IMR-90 (cell line): Measurements from ENCODE around the gene PTCD1. TPM values are rescaled to one million over a fixed set of nuclear protein-coding genes. Genes with fewer than 3 reads are reported as not detected.

ENCODE experiments used
- ATAC-seq: fragments of 200-7000 bp; cut with Tn5 transposase; 2 replicates; pipeline ENCODE4 v1.9.1; 2020; ENCODE audit warnings: low read depth, mild to moderate bottlenecking, moderate library complexity
- BruUV-seq: library from RNA; stranded (reverse); fragments of 400-500 nt; replicated peaks from 2 replicates; lab custom pipeline; 2021; lab: Mats Ljungman, UMichigan
- CTCF ChIA-PET: fragments of 300-600 bp; formaldehyde crosslinking; extraction: SDS; loops from one replicate; lab custom pipeline; 2021; ENCODE audit warnings: antibody characterized with exemption; lab: Yijun Ruan, JAX
- POLR2A ChIA-PET: fragments of 300-600 bp; sonication (Branson Sonifier 250); formaldehyde crosslinking; loops from one replicate; lab custom pipeline; 2022; ENCODE audit warnings: antibody characterized with exemption; ENCODE audit not compliant: unreplicated experiment; lab: Charles Lee
- DNase-seq: peaks from one replicate; pipeline ENCODE4 v3.0.0; 2013
- H2AFZ ChIP-seq: replicated peaks from 2 replicates; pipeline ENCODE3; 2013; ENCODE audit warnings: low read length, mild to moderate bottlenecking; ENCODE audit not compliant: poor library complexity
- H2AK5ac ChIP-seq: 2 replicates; pipeline ENCODE4 v1.6.1; 2013; ENCODE audit warnings: low read depth, low read length, inconsistent platforms
- H2AK9ac ChIP-seq: replicated peaks from 2 replicates; pipeline ENCODE3; 2013; ENCODE audit warnings: mild to moderate bottlenecking, low read depth, low read length, moderate library complexity; ENCODE audit not compliant: poor library complexity
- H2BK120ac ChIP-seq: 2 replicates; pipeline ENCODE4 v1.6.1; 2013; ENCODE audit warnings: low read depth, low read length, inconsistent platforms
- H2BK15ac ChIP-seq: 3 replicates; pipeline ENCODE4 v1.6.1; 2013; ENCODE audit warnings: low read depth, low read length, inconsistent platforms
- H2BK20ac ChIP-seq: 2 replicates; pipeline ENCODE4 v1.6.1; 2013; ENCODE audit warnings: low read depth, mild to moderate bottlenecking, inconsistent platforms, low read length, moderate library complexity
- H2BK5ac ChIP-seq: 2 replicates; pipeline ENCODE4 v1.6.1; 2013; ENCODE audit warnings: mild to moderate bottlenecking, low read depth, low read length, inconsistent platforms; ENCODE audit not compliant: poor library complexity, severe bottlenecking
- H3K14ac ChIP-seq: replicated peaks from 2 replicates; pipeline ENCODE4 v1.6.1; 2013; ENCODE audit warnings: low read depth, low read length, inconsistent platforms
- H3K18ac ChIP-seq: 2 replicates; pipeline ENCODE4 v1.6.1; 2013; ENCODE audit warnings: low read depth, low read length, control low read depth
- H3K23ac ChIP-seq: 2 replicates; pipeline ENCODE4 v1.6.1; 2013; ENCODE audit warnings: low read depth, low read length, inconsistent platforms
- H3K27ac ChIP-seq: 2 replicates; pipeline ENCODE4 v1.5.1; 2013; ENCODE audit warnings: mild to moderate bottlenecking, control low read depth, low read length; ENCODE audit not compliant: insufficient read depth
- H3K27me3 ChIP-seq: 2 replicates; pipeline ENCODE4 v1.6.1; 2013; ENCODE audit warnings: low read length; ENCODE audit not compliant: control insufficient read depth, insufficient read depth
- H3K36me3 ChIP-seq: 2 replicates; pipeline ENCODE4 v1.6.1; 2013; ENCODE audit warnings: low read length, mixed read lengths; ENCODE audit not compliant: control insufficient read depth, insufficient read depth
- H3K4ac ChIP-seq: 2 replicates; pipeline ENCODE4 v1.6.1; 2013; ENCODE audit warnings: low read depth, low read length, inconsistent platforms
- H3K4me1 ChIP-seq: 2 replicates; pipeline ENCODE4 v1.6.1; 2013; ENCODE audit warnings: low read length, mixed read lengths; ENCODE audit not compliant: control insufficient read depth, insufficient read depth
- H3K4me2 ChIP-seq: 2 replicates; pipeline ENCODE4 v1.6.1; 2013; ENCODE audit warnings: low read depth, mild to moderate bottlenecking, control low read depth, low read length, moderate library complexity
- H3K4me3 ChIP-seq: 2 replicates; pipeline ENCODE4 v1.5.1; 2013; ENCODE audit warnings: low read depth, mild to moderate bottlenecking, control low read depth, low read length, moderate library complexity; ENCODE audit not compliant: insufficient read depth
- H3K56ac ChIP-seq: 2 replicates; pipeline ENCODE4 v1.6.1; 2013; ENCODE audit warnings: low read length, inconsistent platforms; ENCODE audit not compliant: insufficient read depth; ENCODE audit errors: extremely low read depth
- H3K79me1 ChIP-seq, 2 experiments: 2 replicates each; pipeline ENCODE4 v1.6.1; 2013; ENCODE audit warnings: low read length in 2 of 2, inconsistent platforms in 1 of 2, low read depth in 1 of 2
- H3K9ac ChIP-seq: 2 replicates; pipeline ENCODE4 v1.6.1; 2013; ENCODE audit warnings: low read depth, low read length, control low read depth
- H3K9me1 ChIP-seq: 2 replicates; pipeline ENCODE4 v1.6.1; 2013; ENCODE audit warnings: low read length, inconsistent platforms; ENCODE audit not compliant: insufficient read depth
- H3K9me3 ChIP-seq: 2 replicates; pipeline ENCODE4 v1.6.1; 2013; ENCODE audit warnings: low read length; ENCODE audit not compliant: control insufficient read depth, insufficient read depth
- H4K20me1 ChIP-seq: 2 replicates; pipeline ENCODE4 v1.6.1; 2013; ENCODE audit warnings: low read length, inconsistent platforms; ENCODE audit not compliant: insufficient read depth
- H4K5ac ChIP-seq: 2 replicates; pipeline ENCODE4 v1.6.1; 2013; ENCODE audit warnings: mild to moderate bottlenecking, low read depth, low read length, control low read depth
- H4K8ac ChIP-seq, 2 experiments: 2 replicates each; pipeline ENCODE4 v1.6.1; 2013; ENCODE audit warnings: low read depth in 2 of 2, low read length in 2 of 2, control low read depth in 1 of 2, inconsistent platforms in 1 of 2
- H4K91ac ChIP-seq: 2 replicates; pipeline ENCODE4 v1.6.1; 2013; ENCODE audit warnings: low read depth, low read length, inconsistent platforms; ENCODE audit not compliant: insufficient read depth
- BHLHE40 ChIP-seq: fragments of 150-350 bp; IDR thresholded peaks from 2 replicates; pipeline ENCODE4 v1.6.1; 2016; ENCODE audit warnings: mild to moderate bottlenecking, low read depth, low read length
- CHD1 ChIP-seq: IDR thresholded peaks from 2 replicates; pipeline ENCODE4 v1.6.1; 2012; ENCODE audit warnings: low read depth, low read length, improper control_type of control experiment
- FOS ChIP-seq: fragments of 150-350 bp; IDR thresholded peaks from 2 replicates; pipeline ENCODE4 v1.6.1; 2016; ENCODE audit warnings: low read depth, low read length
- MXI1 ChIP-seq: IDR thresholded peaks from 2 replicates; pipeline ENCODE4 v1.6.1; 2012; ENCODE audit warnings: low read depth, mild to moderate bottlenecking, low read length, moderate library complexity, borderline replicate concordance
- NFE2L2 ChIP-seq: fragments of 150-350 bp; IDR thresholded peaks from 2 replicates; pipeline ENCODE4 v1.6.1; 2016; ENCODE audit warnings: low read depth, mild to moderate bottlenecking, low read length
- WGBS, 2 experiments: methylation state at CpG; one replicate each; pipeline versions ENCODE4 v1.1.5 to v1.1.7; 2013; ENCODE audit warnings: missing lambda C conversion rate in 2 of 2; ENCODE audit not compliant: insufficient read length in 1 of 2; ENCODE audit errors: extremely low coverage in 2 of 2; 5-methylcytosine and 5-hydroxymethylcytosine counted together
- dilution Hi-C: fragments of 300-500 bp; cut with HindIII; formaldehyde crosslinking; loops from one replicate; pipeline ENCODE4 v1.14.3; 2018; ENCODE audit warnings: low sequenced_read_pairs; ENCODE audit not compliant: unreplicated experiment
- in situ Hi-C: fragments of 300-500 bp; cut with MboI; formaldehyde crosslinking; loops from 3 replicates; pipeline ENCODE4 v1.14.3; 2019; ENCODE audit warnings: low sequenced_read_pairs, inconsistent platforms, mixed read lengths
- intact Hi-C: fragments of 100-400 bp; cut with micrococcal nuclease; formaldehyde crosslinking; loops from 2 replicates; pipeline ENCODE4 v1.10.0; 2022
- polyA plus RNA-seq, 3 experiments: library from polyadenylated mRNA; depleted of rRNA; stranded (reverse); fragments of >200 nt; gene quantifications; 2 replicates each; pipeline ENCODE4 v1.2.3, GENCODE V29; 2012; ENCODE audit warnings: low replicate concordance in 1 of 3
- total RNA-seq: library from RNA; depleted of rRNA; stranded (reverse); fragments of >200 nt; gene quantifications from 2 replicates; pipeline ENCODE4 v1.2.3, GENCODE V29; 2012
- TF ChIP-seq, protein P1 (sequence below): fragments of 150-350 bp; IDR thresholded peaks from 2 replicates; pipeline ENCODE4 v1.6.1; 2016; ENCODE audit warnings: low read depth, mild to moderate bottlenecking, low read length, moderate library complexity, borderline replicate concordance

Gene PTCD1
- total and polyA plus RNA-seq, 2 of the 4 experiments (the other 2 are of a cell fraction) = 2.2 to 4.0 TPM

- Histone ChIP-seq H3K9me3 (no peaks in the 10 kb centered on the region), H3K9me1 (no peaks in the 10 kb centered on the region), H3K4me1 (no peaks in the 10 kb centered on the region), H4K5ac (no peak overlapping the region), H2BK120ac (no peak overlapping the region), H2AK5ac (no peak overlapping the region), H3K36me3 (peaks cover 75% of the 10 kb centered on the region), H3K27ac (no peak overlapping the region), H2BK5ac (no peak overlapping the region), H2AFZ (no peak overlapping the region), H3K9ac (no peak overlapping the region), H2AK9ac (no peak overlapping the region), H3K4me3 (no peak overlapping the region), H2BK15ac (no peak overlapping the region), H4K20me1 (peaks cover 16% of the 10 kb centered on the region), H4K91ac (no peak overlapping the region), H3K18ac (no peak overlapping the region), H2BK20ac (no peak overlapping the region), H3K27me3 (no peaks in the 10 kb centered on the region), H4K8ac (no peak overlapping the region), H3K4ac (no peak overlapping the region), H3K23ac (no peak overlapping the region), H3K14ac (no peak overlapping the region), H3K4me2 (no peak overlapping the region), H3K79me1 (peaks cover 6 to 16% of the 10 kb centered on the region in 2 experiments), H3K56ac (no peak overlapping the region)
- ATAC-seq (no peak), DNase-seq (no peak)
- CTCF ChIA-PET = no interaction called here
- no CpG with 5 or more reads among the region's 7 CpGs for WGBS, 2 experiments
- in situ Hi-C loops (no loop called here), dilution Hi-C loops (no loop called here), intact Hi-C loops (no loop called here)
- POLR2A ChIA-PET = no interaction called here
- TF ChIP-seq NFE2L2 = no peak
- TF ChIP-seq FOS = no peak
- TF ChIP-seq, protein P1, sequence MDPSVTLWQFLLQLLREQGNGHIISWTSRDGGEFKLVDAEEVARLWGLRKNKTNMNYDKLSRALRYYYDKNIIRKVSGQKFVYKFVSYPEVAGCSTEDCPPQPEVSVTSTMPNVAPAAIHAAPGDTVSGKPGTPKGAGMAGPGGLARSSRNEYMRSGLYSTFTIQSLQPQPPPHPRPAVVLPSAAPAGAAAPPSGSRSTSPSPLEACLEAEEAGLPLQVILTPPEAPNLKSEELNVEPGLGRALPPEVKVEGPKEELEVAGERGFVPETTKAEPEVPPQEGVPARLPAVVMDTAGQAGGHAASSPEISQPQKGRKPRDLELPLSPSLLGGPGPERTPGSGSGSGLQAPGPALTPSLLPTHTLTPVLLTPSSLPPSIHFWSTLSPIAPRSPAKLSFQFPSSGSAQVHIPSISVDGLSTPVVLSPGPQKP = no peak
- no peak for TF ChIP-seq MXI1
- no peak for TF ChIP-seq BHLHE40
- TF ChIP-seq CHD1 = no peak
- no TSS peak for BruUV-seq
These were observed 17.6 kb downstream of the PTCD1 start for GRCh38 chr7:99420986-99421385.
